Testis (tissue), 3 donors: ENCODE results near the gene ADAMTSL2. TPM values are rescaled to one million over a fixed set of nuclear protein-coding genes. Genes with fewer than 3 reads are reported as not detected.

Experiments used
- DNase-seq: peaks from one replicate; pipeline ENCODE4 v3.0.0-alpha.2; 2019
- H3K27ac ChIP-seq, 2 donors: fragments of 200-600 bp; sonication (generic); one replicate each; pipeline ENCODE4 v1.5.1; 2019
- H3K27me3 ChIP-seq: fragments of 200-600 bp; sonication (generic); one replicate; pipeline ENCODE4 v1.5.1; 2019
- H3K36me3 ChIP-seq: fragments of 200-600 bp; sonication (generic); one replicate; pipeline ENCODE4 v1.5.1; 2017; ENCODE audit warnings: low read depth; ENCODE audit errors: missing control alignments
- H3K4me1 ChIP-seq: fragments of 200-600 bp; sonication (generic); one replicate; pipeline ENCODE4 v1.5.1; 2019
- H3K4me3 ChIP-seq, 2 donors: fragments of 200-600 bp; sonication (generic); one replicate each; pipeline ENCODE4 v1.5.1; 2017 to 2019
- H3K9me3 ChIP-seq: fragments of 200-600 bp; sonication (generic); one replicate; pipeline ENCODE4 v1.5.1; 2017
- POLR2A ChIP-seq: fragments of 450-650 bp; IDR thresholded peaks from one replicate; pipeline ENCODE4 v1.6.1; 2017; ENCODE audit warnings: antibody characterized with exemption, mild to moderate bottlenecking, moderate library complexity
- WGBS, 2 donors: methylation state at CpG; one replicate each; pipeline ENCODE4 v1.1.5; 2018; 5-methylcytosine and 5-hydroxymethylcytosine counted together
- intact Hi-C: fragments of 100-400 bp; cut with DNase I; formaldehyde crosslinking; loops from one replicate; pipeline ENCODE4 v1.15.1; 2023; ENCODE audit warnings: low total_unique reads
- polyA plus RNA-seq: library from polyadenylated mRNA; stranded (reverse); fragments of 350-450 nt; fragmentation: Illumina TruSeq; extraction: RNeasy Lipid Tissue Mini Kit (QIAGEN cat#74804); gene quantifications from one replicate; pipeline ENCODE4 v1.2.3, GENCODE V29; 2014; ENCODE audit warnings: low read depth, low replicate concordance; ENCODE audit not compliant: insufficient read depth
- total RNA-seq, 2 donors: library from RNA; depleted of rRNA; stranded (reverse); fragments of >200 nt; gene quantifications; one replicate each; pipeline ENCODE4 v1.2.3, GENCODE V29; 2016
- TF ChIP-seq, protein P1 (sequence below), 3 experiments: fragments of 450-650 bp in 2 of 3; fragments of 200-600 bp in 1 of 3; sonication (generic) in 1 of 3; IDR thresholded peaks; one replicate each; pipeline ENCODE4 v1.5.1; 2016 to 2019; ENCODE audit warnings: antibody characterized with exemption in 3 of 3, mild to moderate bottlenecking in 2 of 3, moderate library complexity in 1 of 3

ADAMTSL2 gene
- total and polyA plus RNA-seq, 3 donors from 2014 or later, result 3.8 to 11.1 (median 9.4) TPM

DNA sequence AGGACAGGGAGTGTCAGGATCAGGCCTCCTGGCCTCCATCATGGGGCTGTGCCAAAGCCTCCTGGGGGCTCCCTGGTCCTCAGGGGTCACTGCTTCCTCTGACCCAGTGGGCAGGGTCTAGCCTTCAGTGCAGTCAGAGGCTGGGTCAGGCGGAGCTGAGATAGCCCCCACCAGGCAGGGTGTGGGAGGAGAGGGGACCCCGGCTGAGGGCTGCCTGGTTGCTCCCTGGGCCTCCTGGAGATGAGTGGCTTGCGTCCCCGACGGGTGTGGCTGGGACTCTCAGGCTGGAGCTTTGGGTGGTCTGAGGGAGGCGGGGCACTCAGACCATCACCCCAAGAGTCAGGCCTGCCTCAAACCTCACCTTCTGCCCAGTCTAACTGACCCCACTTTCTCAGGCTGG, 53.0 kb downstream of the ADAMTSL2 start:
- no peaks in the 10 kb centered on the region for H3K27me3 ChIP-seq
- peaks cover 11% of the 10 kb centered on the region for H3K4me1 ChIP-seq
- TF ChIP-seq, protein P1, sequence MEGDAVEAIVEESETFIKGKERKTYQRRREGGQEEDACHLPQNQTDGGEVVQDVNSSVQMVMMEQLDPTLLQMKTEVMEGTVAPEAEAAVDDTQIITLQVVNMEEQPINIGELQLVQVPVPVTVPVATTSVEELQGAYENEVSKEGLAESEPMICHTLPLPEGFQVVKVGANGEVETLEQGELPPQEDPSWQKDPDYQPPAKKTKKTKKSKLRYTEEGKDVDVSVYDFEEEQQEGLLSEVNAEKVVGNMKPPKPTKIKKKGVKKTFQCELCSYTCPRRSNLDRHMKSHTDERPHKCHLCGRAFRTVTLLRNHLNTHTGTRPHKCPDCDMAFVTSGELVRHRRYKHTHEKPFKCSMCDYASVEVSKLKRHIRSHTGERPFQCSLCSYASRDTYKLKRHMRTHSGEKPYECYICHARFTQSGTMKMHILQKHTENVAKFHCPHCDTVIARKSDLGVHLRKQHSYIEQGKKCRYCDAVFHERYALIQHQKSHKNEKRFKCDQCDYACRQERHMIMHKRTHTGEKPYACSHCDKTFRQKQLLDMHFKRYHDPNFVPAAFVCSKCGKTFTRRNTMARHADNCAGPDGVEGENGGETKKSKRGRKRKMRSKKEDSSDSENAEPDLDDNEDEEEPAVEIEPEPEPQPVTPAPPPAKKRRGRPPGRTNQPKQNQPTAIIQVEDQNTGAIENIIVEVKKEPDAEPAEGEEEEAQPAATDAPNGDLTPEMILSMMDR (IDR thresholded peaks at IDR 0.05), result no peak
- TF ChIP-seq POLR2A, result no peak
- no peak overlapping the region for H3K4me3 ChIP-seq
- 92 to 100% methylated on average over 1 to 6 of the region's 6 CpGs for WGBS, 2 donors
- no peaks in the 10 kb centered on the region for H3K36me3 ChIP-seq
- H3K9me3 ChIP-seq, result no peaks in the 10 kb centered on the region
- intact Hi-C loops, result no loop called here
- H3K27ac ChIP-seq, result no peak overlapping the region
- no peak for DNase-seq

DNA sequence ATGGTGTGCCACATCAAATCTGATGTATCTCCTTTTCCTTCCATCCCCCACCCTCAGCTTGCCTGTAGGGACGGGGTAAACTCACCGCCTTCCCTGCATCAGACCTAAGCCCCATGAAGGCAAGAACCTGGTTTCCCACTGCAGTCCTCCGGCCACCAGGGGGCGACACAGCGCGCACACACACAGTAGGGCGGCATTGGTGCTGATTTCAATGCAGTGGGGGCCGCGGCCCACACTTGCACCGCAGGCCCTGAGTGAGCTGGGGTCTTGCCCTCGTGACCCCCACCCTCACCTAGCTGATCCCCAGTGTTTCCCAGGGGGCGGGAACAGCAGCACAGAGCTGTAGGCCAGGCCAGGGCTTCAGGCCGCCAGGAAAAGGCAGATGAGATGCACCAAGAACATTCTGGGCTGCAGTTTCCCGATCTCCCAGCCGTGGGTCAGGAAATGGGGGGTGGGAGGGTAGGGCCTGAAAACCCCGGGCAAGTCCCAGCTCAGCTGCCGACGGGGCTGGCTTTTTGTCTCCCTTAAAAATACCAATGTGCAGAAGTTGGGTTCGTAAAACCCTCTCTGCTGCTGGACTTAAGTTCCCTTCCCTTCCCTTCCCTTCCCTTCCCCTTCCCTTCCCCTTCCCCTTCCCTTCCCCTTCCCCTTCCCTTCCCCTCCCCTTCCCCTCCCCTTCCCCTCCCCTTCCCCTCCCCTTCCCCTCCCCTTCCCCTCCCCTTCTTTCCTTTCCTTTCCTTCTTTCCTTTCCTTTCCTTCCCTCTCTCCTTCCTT, 55.1 kb downstream of the ADAMTSL2 start:
- TF ChIP-seq POLR2A, result no peak
- TF ChIP-seq, protein P1 (IDR thresholded peaks at IDR 0.05), result peak; percentile 30 to 68 (median 60)
- 30 to 49% methylated on average over 11 to 19 of the region's 19 CpGs for WGBS, 2 donors
- Histone ChIP-seq H3K27me3 (no peaks in the 10 kb centered on the region), H3K27ac (no peak overlapping the region), H3K9me3 (no peaks in the 10 kb centered on the region), H3K4me1 (peaks cover 7% of the 10 kb centered on the region), H3K36me3 (no peaks in the 10 kb centered on the region), H3K4me3 (no peak overlapping the region)
- intact Hi-C loops, result no loop called here
- peak; percentile 74 for DNase-seq

DNA sequence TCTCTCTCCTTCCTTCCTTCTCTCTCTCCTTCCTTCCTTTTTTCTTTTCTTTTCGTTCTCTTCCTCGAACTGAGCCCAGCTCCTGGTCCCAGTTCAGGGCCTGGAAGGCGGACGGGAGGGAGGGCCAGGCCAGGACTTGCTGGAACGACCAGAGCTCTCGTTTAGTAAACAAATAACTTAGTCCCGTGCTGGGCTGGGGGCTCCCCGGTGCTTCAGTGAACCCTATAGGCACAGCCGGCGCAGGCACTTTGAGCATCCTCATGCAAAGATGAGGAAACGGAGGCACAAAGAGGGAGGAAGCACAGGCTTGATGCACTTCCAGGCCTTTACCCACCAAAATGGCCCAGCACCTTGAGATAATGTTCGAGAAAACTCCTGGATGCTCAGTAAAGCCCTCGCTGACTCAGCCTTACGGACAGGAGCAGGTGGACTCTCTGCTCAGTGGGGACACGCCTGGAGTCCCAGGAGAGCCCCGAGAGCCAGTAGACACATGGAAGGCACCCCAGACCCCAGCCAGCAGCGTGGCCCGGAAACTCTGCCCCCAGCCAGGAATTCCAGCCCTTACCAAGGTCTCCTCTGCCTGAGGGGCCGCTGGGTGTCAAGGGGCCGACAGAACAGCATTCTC, 55.8 kb downstream of the ADAMTSL2 start:
- intact Hi-C loops, result no loop called here

DNA sequence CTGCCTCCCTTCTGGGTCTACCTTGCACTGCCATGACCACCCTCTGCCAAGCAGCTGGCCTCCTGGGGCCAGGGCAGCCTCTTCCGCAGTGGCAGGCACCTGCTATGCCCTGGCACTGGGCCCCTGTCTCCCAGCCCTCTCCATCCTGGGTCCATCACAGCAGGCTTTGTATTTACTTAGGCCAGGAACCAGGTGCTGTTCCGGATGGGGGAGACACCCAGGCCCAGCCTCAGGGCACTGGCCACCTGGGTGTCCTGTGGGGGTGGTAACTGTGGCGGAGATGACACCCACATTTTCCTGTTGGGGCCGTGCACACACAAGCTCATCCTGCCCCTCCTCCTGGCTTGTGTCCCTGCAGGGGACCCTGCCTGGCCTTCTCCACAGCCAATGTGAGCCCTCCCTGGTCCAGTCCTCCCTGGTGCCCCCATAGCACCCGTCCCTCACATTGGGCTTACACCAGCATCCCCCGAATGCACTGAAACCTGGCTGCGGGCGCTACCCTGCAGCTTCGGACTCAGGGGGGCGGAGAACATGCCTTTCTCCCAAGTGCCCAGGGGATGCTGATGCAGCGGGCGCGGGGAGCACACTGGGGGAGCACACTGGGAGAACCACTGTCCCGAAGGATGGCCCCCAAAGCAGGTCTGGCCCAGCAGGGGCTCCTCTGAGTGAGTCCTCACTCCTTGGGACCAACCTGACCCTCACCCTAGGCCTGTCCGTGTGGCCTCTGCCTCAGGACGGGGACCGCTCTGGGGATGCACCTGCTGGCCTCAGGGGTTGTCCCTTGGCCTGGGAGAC, 56.8 kb downstream of the ADAMTSL2 start:
- Histone ChIP-seq H3K36me3 (no peaks in the 10 kb centered on the region), H3K27me3 (no peaks in the 10 kb centered on the region), H3K4me3 (no peak overlapping the region), H3K4me1 (no peaks in the 10 kb centered on the region), H3K9me3 (no peaks in the 10 kb centered on the region), H3K27ac (no peak overlapping the region)
- 95 to 98% methylated on average over 10 to 16 of the region's 17 CpGs for WGBS, 2 donors
- intact Hi-C loops, result no loop called here
- no peak for TF ChIP-seq POLR2A
- TF ChIP-seq, protein P1 (IDR thresholded peaks at IDR 0.05), result no peak
- DNase-seq, result no peak

More for the DNA sequence above, 55.8 kb downstream of the ADAMTSL2 start:
- Histone ChIP-seq H3K4me1 (peaks cover under 1% of the 10 kb centered on the region), H3K9me3 (no peaks in the 10 kb centered on the region), H3K27ac (no peak overlapping the region), H3K4me3 (no peak overlapping the region), H3K36me3 (no peaks in the 10 kb centered on the region), H3K27me3 (no peaks in the 10 kb centered on the region)
- 79 to 86% methylated on average over 20 of the region's 20 CpGs for WGBS, 2 donors
- TF ChIP-seq POLR2A, result no peak
- TF ChIP-seq, protein P1 (IDR thresholded peaks at IDR 0.05), result no peak
- DNase-seq, result no peak
